Measurements from ENCODE around the gene INA. TPM values are rescaled to one million over a fixed set of nuclear protein-coding genes. Genes with fewer than 3 reads are reported as not detected.

Gene INA
- polyA plus RNA-seq, 1 of the 3 experiments (the other 2 are of a cell fraction) = 4.8 TPM

- TF ChIP-seq RFX5 (IDR thresholded peaks at IDR 0.05; ENCODE audit: low read length) (no peak), SMC3 (IDR thresholded peaks at IDR 0.05; ENCODE audit: low read depth, low read length) (no peak)
Measured at GRCh38 chr10:103277713-103278536, 987 bp downstream of the INA start (continued).

DNA sequence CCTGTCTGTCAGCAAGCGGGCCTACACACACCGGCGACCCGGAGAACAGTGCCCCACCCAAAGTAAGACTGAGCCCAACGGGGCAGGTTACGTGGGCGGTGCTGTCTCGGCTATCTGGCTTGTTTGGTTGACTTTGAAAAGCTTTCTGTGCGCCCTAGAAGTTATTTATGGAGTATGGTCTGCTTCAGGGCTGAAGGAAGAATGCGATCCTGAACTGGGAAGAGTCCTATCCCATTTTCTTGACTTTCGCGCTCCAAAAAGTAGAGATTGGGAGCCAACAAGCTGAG is 1.5 kb downstream of the INA start:
- no peak overlapping the region for H3K9ac ChIP-seq
- H3F3A ChIP-seq (replicated peaks; ENCODE audit: insufficient read depth) = peaks cover 15% of the 10 kb centered on the region
- peaks cover 5% of the 10 kb centered on the region; the same call in 1 of the 2 replicates for H3K9me2 ChIP-seq
- POLR2A ChIA-PET = interaction anchor here (2.7 kb wide), 1 partner anchor 13 kb away, joined by 8 read pairs; no protein-coding TSS in a partner anchor
- peak overlapping the region in 1 of 2 experiments; percentile 54; a peak in 2 of 4 replicates for H3K4me3 ChIP-seq (ENCODE audit: low read depth in 2 of 2, low read length in 1 of 2)
- no peak for DNase-seq
- H2AFZ ChIP-seq (ENCODE audit: low read depth) = no peak overlapping the region
- 0 out of 2 replicates have a peak overlapping the region, but pooled peaks have one; percentile 88 for H3K4me2 ChIP-seq
- H3K36me3 ChIP-seq (replicated peaks in 1 of 2; ENCODE audit: control insufficient read depth in 1 of 2, insufficient read depth in 2 of 2, low read length in 1 of 2) = no peaks in the 10 kb centered on the region
- H3K9me3 ChIP-seq = no peaks in the 10 kb centered on the region
- peaks cover 18% of the 10 kb centered on the region for H4K20me1 ChIP-seq (ENCODE audit: insufficient read depth)
- peaks cover 5 to 23% of the 10 kb centered on the region in 2 experiments for H3K4me1 ChIP-seq (ENCODE audit: control insufficient read depth in 1 of 2, insufficient read depth in 2 of 2, low read depth in 1 of 2, low read length in 1 of 2)
- TF ChIP-seq RAD21 (IDR thresholded peaks at IDR 0.05; ENCODE audit: low read length) (no peak), SIN3A (IDR thresholded peaks at IDR 0.05; ENCODE audit: borderline replicate concordance, low read depth, low read length) (no peak), IRF3 (IDR thresholded peaks at IDR 0.05; ENCODE audit: low read depth, low read length) (no peak), CHD2 (IDR thresholded peaks at IDR 0.05; ENCODE audit: low read length, partially characterized antibody) (no peak), RCOR1 (IDR thresholded peaks at IDR 0.05; ENCODE audit: low read length) (no peak), TAF1 (IDR thresholded peaks at IDR 0.05; ENCODE audit: borderline replicate concordance, low read depth, low read length) (no peak), SMC3 (IDR thresholded peaks at IDR 0.05; ENCODE audit: low read depth, low read length) (no peak)
- TF ChIP-seq, protein P1, sequence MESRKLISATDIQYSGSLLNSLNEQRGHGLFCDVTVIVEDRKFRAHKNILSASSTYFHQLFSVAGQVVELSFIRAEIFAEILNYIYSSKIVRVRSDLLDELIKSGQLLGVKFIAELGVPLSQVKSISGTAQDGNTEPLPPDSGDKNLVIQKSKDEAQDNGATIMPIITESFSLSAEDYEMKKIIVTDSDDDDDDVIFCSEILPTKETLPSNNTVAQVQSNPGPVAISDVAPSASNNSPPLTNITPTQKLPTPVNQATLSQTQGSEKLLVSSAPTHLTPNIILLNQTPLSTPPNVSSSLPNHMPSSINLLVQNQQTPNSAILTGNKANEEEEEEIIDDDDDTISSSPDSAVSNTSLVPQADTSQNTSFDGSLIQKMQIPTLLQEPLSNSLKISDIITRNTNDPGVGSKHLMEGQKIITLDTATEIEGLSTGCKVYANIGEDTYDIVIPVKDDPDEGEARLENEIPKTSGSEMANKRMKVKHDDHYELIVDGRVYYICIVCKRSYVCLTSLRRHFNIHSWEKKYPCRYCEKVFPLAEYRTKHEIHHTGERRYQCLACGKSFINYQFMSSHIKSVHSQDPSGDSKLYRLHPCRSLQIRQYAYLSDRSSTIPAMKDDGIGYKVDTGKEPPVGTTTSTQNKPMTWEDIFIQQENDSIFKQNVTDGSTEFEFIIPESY (IDR thresholded peaks at IDR 0.05; ENCODE audit: borderline replicate concordance, low read depth) = no peak
- H3K27me3 ChIP-seq (ENCODE audit: insufficient read depth) = peaks cover 6% of the 10 kb centered on the region; the same call in 1 of the 2 replicates
- CTCF ChIA-PET = interaction anchor here (1.1 to 2.3 kb wide), 7 partner anchors 9 to 443 kb away, joined by 3 to 10 read pairs (median 4); no protein-coding TSS in a partner anchor
- no peaks in the 10 kb centered on the region for H3K79me2 ChIP-seq (ENCODE audit: insufficient read depth)
- no peak overlapping the region for H3K27ac ChIP-seq (ENCODE audit: low read depth in 2 of 2, low read length in 1 of 2)
- 31% methylated on average over 11 of the region's 12 CpGs for WGBS (ENCODE audit: low lambda C conversion rate)

Measured in SK-N-SH (cell line).